ENCODE data around the gene LDLRAD3.

GRCh38 chr11:36033082-36033751 lies 89.4 kb downstream of the LDLRAD3 start:
- TF ChIP-seq CTCF (conservative IDR thresholded peaks at IDR 0.05; ENCODE audit: low read length) (no peak), EZH2phosphoT487 (IDR thresholded peaks at IDR 0.05; ENCODE audit: borderline replicate concordance) (no peak)

Data from Loucy (cell line).